ENCODE results near the gene ACTR5.

ACTR5 gene

DNA sequence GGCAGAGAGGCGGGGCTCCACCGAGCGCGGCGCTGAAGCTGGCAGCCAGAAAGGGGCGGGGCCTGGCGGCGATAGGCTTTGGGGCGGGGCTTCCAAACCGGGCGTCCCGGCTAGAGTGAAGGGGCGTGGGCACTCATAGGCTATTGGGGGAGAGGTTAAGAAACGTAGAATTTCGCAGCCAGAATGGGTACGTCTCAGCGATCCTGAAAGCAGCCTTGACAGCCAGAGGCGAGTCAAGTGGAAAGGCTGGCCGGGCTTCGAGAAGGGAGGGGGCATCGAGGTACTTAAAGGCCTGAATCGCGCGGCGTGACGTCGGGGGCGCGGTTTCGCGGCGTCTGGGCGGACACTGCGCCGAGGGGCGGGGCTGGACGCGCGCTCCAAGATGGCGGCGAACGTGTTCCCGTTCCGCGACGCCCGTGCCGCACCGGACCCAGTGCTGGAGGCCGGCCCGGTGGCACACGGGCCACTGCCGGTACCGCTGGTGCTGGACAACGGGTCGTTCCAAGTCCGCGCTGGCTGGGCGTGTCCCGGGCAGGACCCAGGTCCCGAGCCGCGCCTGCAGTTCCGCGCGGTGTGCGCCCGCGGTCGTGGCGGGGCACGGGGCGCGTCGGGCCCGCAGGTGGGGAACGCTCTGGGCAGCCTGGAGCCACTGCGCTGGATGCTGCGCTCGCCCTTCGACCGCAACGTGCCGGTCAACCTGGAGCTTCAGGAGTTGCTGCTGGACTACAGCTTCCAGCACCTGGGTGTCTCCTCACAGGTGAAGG, at the start of gene ACTR5:
Gene ACTR5, plus strand, starts transcription at position 364 of the 764 bp plus-strand sequence. Its CDS starts 19 bp downstream, at position 383.
- DNase-seq, result peak; percentile 95

DNA sequence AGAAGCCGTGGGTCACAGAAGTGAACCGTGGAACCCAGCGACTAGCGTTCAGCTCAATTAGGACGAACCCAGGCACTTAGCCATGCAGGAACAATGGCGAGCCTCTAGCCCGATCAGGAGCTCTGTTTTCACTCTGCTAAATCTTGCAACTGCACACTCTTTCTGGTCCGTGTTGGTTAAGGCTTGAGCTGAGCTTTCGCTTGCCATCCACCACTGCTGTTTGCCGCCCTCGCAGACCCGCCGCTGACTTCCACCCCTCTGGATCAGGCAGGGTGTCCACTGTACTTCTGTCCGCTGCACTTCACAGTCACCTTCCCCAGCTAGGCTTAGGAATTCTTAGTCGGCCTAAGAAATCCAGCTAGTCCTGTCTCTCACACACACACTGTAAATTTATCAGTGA, 49.7 kb upstream of the ACTR5 start:
- no peak for DNase-seq

DNA sequence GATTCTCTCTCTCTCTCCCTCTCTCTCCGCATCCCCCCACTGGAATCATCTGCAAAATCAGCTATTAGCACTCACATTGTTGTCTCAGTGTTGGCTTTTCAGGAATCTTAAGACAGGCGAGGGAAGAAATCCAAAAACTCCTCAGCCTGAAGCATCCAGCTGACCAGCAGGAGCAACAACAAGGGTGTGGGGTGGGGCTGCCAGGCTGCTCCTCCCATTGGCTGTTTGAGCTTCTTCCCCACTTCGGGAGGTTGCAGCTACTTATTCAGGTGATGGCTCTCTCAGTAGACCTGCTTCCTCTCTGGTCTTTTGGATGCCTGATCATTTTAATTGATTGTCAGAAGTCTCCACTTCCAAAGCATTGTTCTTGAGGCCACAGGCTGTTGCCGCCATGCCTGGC, 48.1 kb upstream of the ACTR5 start:
- DNase-seq, result no peak

GRCh38 chr20:38700926-38701325, 47.3 kb upstream of the ACTR5 start:
- no peak for DNase-seq

GRCh38 chr20:38703526-38703925, 44.7 kb upstream of the ACTR5 start:
- DNase-seq, result no peak

DNA sequence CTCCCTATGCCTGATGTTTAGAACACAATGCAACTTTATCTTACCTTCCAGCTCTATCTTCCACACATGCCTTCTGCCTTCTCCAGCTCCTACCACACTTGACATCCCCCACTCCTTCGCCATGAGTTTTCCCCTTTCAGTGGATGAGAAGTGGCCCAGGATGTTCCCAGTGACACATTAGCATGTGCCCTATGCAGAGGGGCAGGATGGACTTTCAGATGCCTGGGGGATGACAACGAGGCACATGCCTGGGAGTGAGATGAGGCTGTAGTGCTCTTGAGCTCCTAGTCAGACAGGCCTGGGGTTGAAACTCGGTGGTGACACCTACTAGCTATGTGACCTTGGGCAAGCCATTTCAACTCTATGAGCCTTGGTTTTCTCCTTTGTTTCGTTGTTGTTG, 44.1 kb upstream of the ACTR5 start:
- no peak for DNase-seq

DNA sequence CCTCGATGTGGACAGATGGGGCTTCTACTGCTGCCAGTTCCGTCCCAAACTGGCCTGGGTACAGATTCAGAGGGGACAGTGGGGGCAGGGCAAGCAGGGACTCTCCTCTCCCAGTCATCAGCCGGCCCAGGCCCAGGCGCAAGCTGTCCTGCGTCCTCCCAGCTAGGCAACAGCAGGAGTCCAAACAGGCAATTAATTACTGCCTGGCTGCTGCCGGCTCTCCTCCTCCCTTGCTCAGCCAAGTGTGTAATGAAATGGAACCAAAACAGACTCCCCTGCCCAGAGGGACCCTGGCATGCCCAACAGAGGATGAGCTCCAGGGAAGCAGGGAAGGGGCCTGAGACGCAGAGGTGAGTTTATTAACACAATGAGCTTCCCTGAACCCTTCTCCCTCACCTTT, 41.8 kb upstream of the ACTR5 start:
- no peak for DNase-seq

DNA sequence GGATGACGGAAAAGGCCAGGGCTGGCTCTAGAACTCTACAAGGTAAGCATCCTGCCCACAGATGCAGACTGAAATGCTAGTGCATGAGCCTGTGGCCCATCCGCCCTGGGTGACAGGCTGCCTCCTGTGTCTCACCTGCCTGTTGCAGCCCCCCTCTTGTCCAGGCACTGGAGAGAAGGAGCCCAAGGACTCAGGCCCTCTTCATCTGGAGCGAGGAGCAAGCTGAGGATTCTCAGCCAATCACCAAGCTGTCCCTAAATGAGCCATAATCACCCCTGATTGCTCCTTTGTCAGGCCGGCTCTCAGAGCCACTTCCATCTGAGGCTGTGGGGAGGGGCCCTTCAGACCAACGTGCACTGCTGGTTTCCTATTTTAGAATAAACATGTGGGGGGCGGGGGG, 34.0 kb upstream of the ACTR5 start:
- no peak for DNase-seq

DNA sequence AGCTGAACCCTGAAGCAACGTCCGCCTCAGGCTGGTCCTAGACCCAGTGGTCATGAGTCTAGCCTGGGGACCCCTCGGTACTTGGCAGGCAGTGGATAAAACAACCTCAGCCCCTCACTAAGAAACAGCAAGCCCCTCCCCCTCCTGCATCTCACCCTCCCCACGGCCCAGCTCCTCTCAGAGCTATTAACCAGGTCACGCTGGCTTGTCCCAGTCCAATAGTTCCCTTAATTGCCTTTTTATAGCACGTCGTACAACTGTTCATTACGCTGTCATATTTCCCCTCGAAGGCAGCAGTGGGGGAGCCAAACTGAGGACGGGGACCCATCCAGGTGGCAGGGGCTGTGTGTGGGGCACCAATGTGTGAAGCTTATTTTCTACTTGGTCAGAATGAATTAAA, 32.6 kb upstream of the ACTR5 start:
- DNase-seq, result no peak

DNA sequence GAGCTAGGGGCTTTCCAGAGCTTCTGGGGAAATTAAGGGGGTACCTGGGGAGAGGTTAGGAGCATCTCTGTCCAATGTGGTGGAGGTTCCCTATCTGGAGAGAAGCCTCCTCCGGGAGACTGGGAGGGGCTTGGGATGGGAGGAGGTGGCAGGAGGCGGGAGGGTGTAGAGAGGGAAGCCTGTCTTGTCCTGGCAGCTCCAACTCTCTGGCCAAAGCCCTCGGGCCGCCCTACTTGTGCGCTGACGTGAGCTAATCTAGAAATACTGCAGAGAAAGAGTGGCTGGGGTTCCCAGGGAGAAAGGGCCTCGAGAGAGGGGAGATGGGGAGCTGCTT, 25.6 kb upstream of the ACTR5 start:
- no peak for DNase-seq

GRCh38 chr20:38723017-38723847, 25.0 kb upstream of the ACTR5 start:
- DNase-seq, result no peak

- DNase-seq, result no peak
These were observed 24.2 kb upstream of the ACTR5 start, which contains the start of gene SLC32A1 for GRCh38 chr20:38723848-38724625. Gene SLC32A1 (plus strand): TSS chr20:38724486. CDS start chr20:38724725, 239 bp downstream.

DNA sequence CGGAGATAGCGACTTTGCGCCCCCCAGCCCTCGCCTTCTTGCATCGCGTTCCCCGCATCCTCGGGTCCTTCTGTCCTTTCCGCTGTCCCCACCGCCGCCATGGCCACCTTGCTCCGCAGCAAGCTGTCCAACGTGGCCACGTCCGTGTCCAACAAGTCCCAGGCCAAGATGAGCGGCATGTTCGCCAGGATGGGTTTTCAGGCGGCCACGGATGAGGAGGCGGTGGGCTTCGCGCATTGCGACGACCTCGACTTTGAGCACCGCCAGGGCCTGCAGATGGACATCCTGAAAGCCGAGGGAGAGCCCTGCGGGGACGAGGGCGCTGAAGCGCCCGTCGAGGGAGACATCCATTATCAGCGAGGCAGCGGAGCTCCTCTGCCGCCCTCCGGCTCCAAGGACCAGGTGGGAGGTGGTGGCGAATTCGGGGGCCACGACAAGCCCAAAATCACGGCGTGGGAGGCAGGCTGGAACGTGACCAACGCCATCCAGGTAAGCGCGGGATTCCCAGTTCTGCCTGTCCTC, 23.6 kb upstream of the ACTR5 start:
- DNase-seq, result no peak

- DNase-seq, result no peak
These were observed 22.9 kb upstream of the ACTR5 start for GRCh38 chr20:38725148-38725901.

DNA sequence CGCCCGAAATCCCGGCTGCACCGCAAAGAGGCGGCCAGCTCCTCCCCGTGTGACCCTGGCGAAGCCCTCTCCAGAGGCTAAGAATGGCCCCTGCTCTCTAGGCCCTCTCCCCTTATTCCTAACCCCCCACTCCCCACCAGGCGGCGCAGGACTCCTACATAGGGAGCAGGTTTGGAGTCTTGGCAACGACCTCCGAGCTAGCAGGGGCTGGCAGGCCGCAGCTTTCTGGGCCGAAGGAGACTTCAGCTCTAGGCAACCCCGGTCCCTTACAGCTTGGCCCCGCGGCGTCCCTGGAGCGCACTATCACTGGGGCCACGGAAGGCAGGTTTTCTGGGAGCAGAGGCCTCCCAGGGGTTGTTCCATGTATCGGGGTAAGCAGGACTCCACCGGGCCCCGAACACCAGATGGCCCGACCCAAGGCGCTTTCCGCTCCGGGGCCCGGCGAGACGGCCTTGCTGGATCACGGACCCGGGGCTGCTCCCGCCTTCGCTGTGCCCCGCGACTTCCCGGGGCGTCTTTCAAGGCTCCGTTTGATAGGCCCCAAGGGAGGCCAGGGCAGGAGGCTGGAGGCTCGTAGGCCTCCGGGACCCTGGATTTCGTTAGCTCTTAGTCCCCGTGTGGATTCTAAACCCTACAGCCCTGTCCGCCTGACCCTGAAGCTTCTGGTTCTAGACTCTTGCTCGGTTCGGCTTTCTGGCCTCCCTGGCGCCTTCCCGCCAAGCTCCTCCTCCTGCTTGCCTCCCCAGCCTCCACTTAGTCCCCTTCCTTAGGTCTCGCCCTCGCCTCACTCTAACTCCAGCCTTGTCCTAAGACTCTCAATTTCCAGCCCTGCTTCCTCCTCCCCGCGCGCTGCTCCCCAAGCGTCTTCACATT, 22.1 kb upstream of the ACTR5 start:
- no peak for DNase-seq

- DNase-seq, result no peak
These were observed 21.3 kb upstream of the ACTR5 start for GRCh38 chr20:38726804-38727606.

DNA sequence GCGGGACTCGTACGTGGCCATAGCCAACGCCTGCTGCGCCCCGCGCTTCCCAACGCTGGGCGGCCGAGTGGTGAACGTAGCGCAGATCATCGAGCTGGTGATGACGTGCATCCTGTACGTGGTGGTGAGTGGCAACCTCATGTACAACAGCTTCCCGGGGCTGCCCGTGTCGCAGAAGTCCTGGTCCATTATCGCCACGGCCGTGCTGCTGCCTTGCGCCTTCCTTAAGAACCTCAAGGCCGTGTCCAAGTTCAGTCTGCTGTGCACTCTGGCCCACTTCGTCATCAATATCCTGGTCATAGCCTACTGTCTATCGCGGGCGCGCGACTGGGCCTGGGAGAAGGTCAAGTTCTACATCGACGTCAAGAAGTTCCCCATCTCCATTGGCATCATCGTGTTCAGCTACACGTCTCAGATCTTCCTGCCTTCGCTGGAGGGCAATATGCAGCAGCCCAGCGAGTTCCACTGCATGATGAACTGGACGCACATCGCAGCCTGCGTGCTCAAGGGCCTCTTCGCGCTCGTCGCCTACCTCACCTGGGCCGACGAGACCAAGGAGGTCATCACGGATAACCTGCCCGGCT, 20.6 kb upstream of the ACTR5 start:
- no peak for DNase-seq

GRCh38 chr20:38728191-38728781, 20.0 kb upstream of the ACTR5 start:
- DNase-seq, result no peak

- no peak for DNase-seq
These were observed 19.2 kb upstream of the ACTR5 start for GRCh38 chr20:38728911-38729642.

Measured in T1000 (cell line).